ENCODE data around the gene RARS2. TPM values are rescaled to one million over a fixed set of nuclear protein-coding genes. Genes with fewer than 3 reads are reported as not detected.

RARS2 gene
- 10 to 100 TPM; 25.1 to 28.3 (median 26.9) TPM for total RNA-seq

DNA sequence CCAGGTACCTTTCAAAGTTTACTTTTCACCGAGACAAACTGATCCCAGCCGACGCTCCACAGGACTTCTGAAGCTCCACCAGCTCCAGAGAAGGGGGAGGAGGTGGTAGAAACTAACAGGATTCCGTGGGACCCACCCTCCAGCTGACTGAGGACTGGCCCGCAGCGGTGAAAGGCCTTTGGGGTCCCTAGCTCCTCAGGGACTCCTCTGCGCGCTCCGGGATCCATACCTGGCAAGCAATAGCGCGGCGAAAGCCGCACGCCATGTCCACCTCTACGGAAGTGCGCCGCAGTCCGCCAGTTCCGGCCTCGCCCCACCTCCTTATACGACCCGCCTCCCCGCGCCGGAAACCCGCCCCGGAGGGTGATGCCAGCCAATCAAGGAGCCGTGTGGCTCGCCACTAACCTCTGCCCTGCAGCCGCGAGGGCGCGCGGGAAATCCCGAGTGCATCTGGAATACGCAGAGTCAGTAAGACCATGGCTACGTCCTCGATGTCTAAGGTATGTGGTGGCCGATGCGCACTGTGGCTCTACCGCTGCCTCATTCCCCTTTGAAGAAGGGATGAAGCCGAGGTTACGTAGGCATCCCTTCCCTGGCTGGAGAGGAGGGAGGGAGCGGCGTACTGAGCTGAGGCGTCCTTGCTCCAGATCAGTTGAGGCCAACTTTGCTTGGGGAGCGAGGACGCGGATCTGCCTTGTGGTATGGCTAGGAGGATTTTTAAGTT, at the start of gene RARS2, which contains the start of gene ORC3:
TSS of gene RARS2 (minus strand) at position 295 of the 724 bp plus-strand sequence. CDS start at position 265, 30 bp downstream.
TSS of gene ORC3 (plus strand) at position 443 of the 724 bp plus-strand sequence. CDS start at position 477, 34 bp downstream.
- Histone ChIP-seq H3K36me3 (peaks cover 0 to 6% (median 0%) of the 10 kb centered on the region in 4 donors), H3K27me3 (no peaks in the 10 kb centered on the region), H3K4me1 (peaks cover 10 to 45% (median 24%) of the 10 kb centered on the region in 4 donors), H3K9me3 (no peaks in the 10 kb centered on the region), H3K4me3 (peak within 1 kb of the TSS; percentile 66 to 93 (median 80)), H3K27ac (peak within 1 kb of the TSS; percentile 84 to 93 (median 88))
- in situ Hi-C loops (cut with MboI; ENCODE audit: low pct_ligation_motif_present in 1 of 4, low pct_unique_long_range_greater_than_20kb in 1 of 4, low sequenced_read_pairs in 3 of 4): no loop called here
- DNase-seq: peak; percentile 97
- intact Hi-C loops (cut with DNase I; ENCODE audit: low total_unique reads): loop anchor here (5.0 kb wide), 1 partner anchor 112 kb away; the partner anchor contains the start of gene AKIRIN2
- WGBS, 2 donors (ENCODE audit: low coverage in 1 of 2): 1% methylated on average over 32 of the region's 49 CpGs; no CpG with 5 or more reads in 1 of the 2 donors
- TF ChIP-seq POLR2A (IDR thresholded peaks at IDR 0.05) (peak; percentile 96), POLR2AphosphoS5 (IDR thresholded peaks at IDR 0.05) (peak; percentile 83 to 95 (median 94)), EP300 (IDR thresholded peaks at IDR 0.05; ENCODE audit: low read depth) (no peak)
- TF ChIP-seq, protein P1, sequence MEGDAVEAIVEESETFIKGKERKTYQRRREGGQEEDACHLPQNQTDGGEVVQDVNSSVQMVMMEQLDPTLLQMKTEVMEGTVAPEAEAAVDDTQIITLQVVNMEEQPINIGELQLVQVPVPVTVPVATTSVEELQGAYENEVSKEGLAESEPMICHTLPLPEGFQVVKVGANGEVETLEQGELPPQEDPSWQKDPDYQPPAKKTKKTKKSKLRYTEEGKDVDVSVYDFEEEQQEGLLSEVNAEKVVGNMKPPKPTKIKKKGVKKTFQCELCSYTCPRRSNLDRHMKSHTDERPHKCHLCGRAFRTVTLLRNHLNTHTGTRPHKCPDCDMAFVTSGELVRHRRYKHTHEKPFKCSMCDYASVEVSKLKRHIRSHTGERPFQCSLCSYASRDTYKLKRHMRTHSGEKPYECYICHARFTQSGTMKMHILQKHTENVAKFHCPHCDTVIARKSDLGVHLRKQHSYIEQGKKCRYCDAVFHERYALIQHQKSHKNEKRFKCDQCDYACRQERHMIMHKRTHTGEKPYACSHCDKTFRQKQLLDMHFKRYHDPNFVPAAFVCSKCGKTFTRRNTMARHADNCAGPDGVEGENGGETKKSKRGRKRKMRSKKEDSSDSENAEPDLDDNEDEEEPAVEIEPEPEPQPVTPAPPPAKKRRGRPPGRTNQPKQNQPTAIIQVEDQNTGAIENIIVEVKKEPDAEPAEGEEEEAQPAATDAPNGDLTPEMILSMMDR (IDR thresholded peaks at IDR 0.05): no peak

- DNase-seq: no peak
- no peaks in the 10 kb centered on the region for H3K4me1 ChIP-seq
- in situ Hi-C loops (cut with MboI; ENCODE audit: low pct_ligation_motif_present in 1 of 4, low pct_unique_long_range_greater_than_20kb in 1 of 4, low sequenced_read_pairs in 3 of 4): no loop called here
- H3K27me3 ChIP-seq: no peaks in the 10 kb centered on the region
- peaks cover 0 to 5% (median 0%) of the 10 kb centered on the region in 4 donors for H3K36me3 ChIP-seq
- no peak overlapping the region for H3K27ac ChIP-seq
- 97 to 100% methylated on average over 2 to 4 of the region's 4 CpGs for WGBS, 2 donors (ENCODE audit: low coverage in 1 of 2)
- TF ChIP-seq EP300 (IDR thresholded peaks at IDR 0.05; ENCODE audit: low read depth) (no peak), POLR2A (IDR thresholded peaks at IDR 0.05) (no peak), POLR2AphosphoS5 (IDR thresholded peaks at IDR 0.05) (no peak)
- TF ChIP-seq, protein P1 (IDR thresholded peaks at IDR 0.05): no peak
- no peak overlapping the region for H3K4me3 ChIP-seq
- H3K9me3 ChIP-seq: no peaks in the 10 kb centered on the region
- intact Hi-C loops (cut with DNase I; ENCODE audit: low total_unique reads): no loop called here
These were observed 49.6 kb upstream of the RARS2 start for GRCh38 chr6:87639373-87639772.

GRCh38 chr6:87637106-87637505, 47.3 kb upstream of the RARS2 start:
- Histone ChIP-seq H3K27me3 (no peaks in the 10 kb centered on the region), H3K4me3 (no peak overlapping the region), H3K4me1 (no peaks in the 10 kb centered on the region), H3K9me3 (no peaks in the 10 kb centered on the region), H3K36me3 (peaks cover 0 to 12% (median 0%) of the 10 kb centered on the region in 4 donors), H3K27ac (no peak overlapping the region)
- intact Hi-C loops (cut with DNase I; ENCODE audit: low total_unique reads): no loop called here
- DNase-seq: no peak
- in situ Hi-C loops (cut with MboI; ENCODE audit: low pct_ligation_motif_present in 1 of 4, low pct_unique_long_range_greater_than_20kb in 1 of 4, low sequenced_read_pairs in 3 of 4): no loop called here
- TF ChIP-seq POLR2AphosphoS5 (IDR thresholded peaks at IDR 0.05): no peak
- TF ChIP-seq EP300 (IDR thresholded peaks at IDR 0.05; ENCODE audit: low read depth): no peak
- no peak for TF ChIP-seq POLR2A (IDR thresholded peaks at IDR 0.05)
- TF ChIP-seq, protein P1 (IDR thresholded peaks at IDR 0.05): no peak
- WGBS, 2 donors (ENCODE audit: low coverage in 1 of 2): 94 to 100% methylated on average over 1 of the region's 1 CpG

GRCh38 chr6:87636315-87636714, 46.5 kb upstream of the RARS2 start:
- in situ Hi-C loops (cut with MboI; ENCODE audit: low pct_ligation_motif_present in 1 of 4, low pct_unique_long_range_greater_than_20kb in 1 of 4, low sequenced_read_pairs in 3 of 4): no loop called here
- peaks cover 0 to 12% (median 0%) of the 10 kb centered on the region in 4 donors for H3K36me3 ChIP-seq
- no peaks in the 10 kb centered on the region for H3K27me3 ChIP-seq
- no peak for TF ChIP-seq EP300 (IDR thresholded peaks at IDR 0.05; ENCODE audit: low read depth)
- TF ChIP-seq, protein P1 (IDR thresholded peaks at IDR 0.05): no peak
- no peak for TF ChIP-seq POLR2A (IDR thresholded peaks at IDR 0.05)
- no peak for TF ChIP-seq POLR2AphosphoS5 (IDR thresholded peaks at IDR 0.05)
- H3K4me3 ChIP-seq: no peak overlapping the region
- H3K9me3 ChIP-seq: no peaks in the 10 kb centered on the region
- no peak for DNase-seq
- H3K4me1 ChIP-seq: no peaks in the 10 kb centered on the region
- intact Hi-C loops (cut with DNase I; ENCODE audit: low total_unique reads): no loop called here
- 87 to 92% methylated on average over 1 of the region's 1 CpG for WGBS, 2 donors (ENCODE audit: low coverage in 1 of 2)
- H3K27ac ChIP-seq: no peak overlapping the region

All from transverse colon (tissue), 4 donors.